Testis (tissue), 2 donors: Measurements from ENCODE around the gene BCL11B.

ENCODE experiments used
- CTCF ChIP-seq, 3 experiments: fragments of 450-650 bp in 2 of 3; fragments of 200-600 bp in 1 of 3; sonication (generic) in 1 of 3; IDR thresholded peaks; one replicate each; pipeline ENCODE4 v1.5.1; 2016 to 2019; ENCODE audit warnings: antibody characterized with exemption in 3 of 3, mild to moderate bottlenecking in 2 of 3, moderate library complexity in 1 of 3
- POLR2A ChIP-seq: fragments of 450-650 bp; IDR thresholded peaks from one replicate; pipeline ENCODE4 v1.6.1; 2017; ENCODE audit warnings: antibody characterized with exemption, mild to moderate bottlenecking, moderate library complexity

- TF ChIP-seq CTCF (IDR thresholded peaks at IDR 0.05) (no peak), POLR2A (no peak)
Measured at GRCh38 chr14:99237288-99237687, 34.7 kb downstream of the BCL11B start.
